GM18519 (cell line): ENCODE results near the gene IL1RN.
"Not testable (repeated sequence)": the region's sequence is repeated elsewhere in the genome, so short reads cannot be mapped to it uniquely, and the experiment has no call there.

Experiments used
- ATAC-seq: cut with Tn5 transposase; IDR thresholded peaks from one replicate; pipeline ENCODE4 v1.9.1; 2021; ENCODE audit warnings: mild to moderate bottlenecking, moderate library complexity; ENCODE audit not compliant: unreplicated experiment, low FRiP score

IL1RN gene

DNA sequence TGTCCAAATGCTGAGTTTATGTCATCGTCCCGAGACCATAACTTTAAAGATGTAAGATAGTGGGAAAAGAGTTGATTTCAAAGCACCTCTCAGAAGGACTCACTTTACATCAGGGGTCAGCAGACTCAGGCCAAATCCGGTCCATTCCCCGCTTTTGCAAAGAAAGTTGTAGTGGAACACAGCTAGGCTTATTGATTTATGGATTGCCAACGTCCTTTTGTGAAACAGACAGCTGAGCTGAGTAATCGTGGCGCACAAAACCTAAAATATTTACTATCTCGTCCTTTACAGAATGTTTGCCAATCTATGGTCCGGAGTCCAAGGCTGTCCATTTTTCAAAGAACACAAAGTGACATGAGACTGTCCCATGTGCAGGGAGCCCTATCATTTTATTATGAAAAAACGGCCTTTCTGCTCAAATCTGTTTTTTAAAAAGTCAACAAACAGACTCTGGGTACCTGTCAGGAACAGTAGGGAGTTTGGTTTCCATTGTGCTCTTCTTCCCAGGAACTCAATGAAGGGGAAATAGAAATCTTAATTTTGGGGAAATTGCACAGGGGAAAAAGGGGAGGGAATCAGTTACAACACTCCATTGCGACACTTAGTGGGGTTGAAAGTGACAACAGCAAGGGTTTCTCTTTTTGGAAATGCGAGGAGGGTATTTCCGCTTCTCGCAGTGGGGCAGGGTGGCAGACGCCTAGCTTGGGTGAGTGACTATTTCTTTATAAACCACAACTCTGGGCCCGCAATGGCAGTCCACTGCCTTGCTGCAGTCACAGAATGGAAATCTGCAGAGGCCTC lies at the start of gene IL1RN:
IL1RN (plus strand) TSS at position 754 of the 801 bp plus-strand sequence; CDS start at position 781, 27 bp downstream.
- no peak for ATAC-seq

GRCh38 chr2:113077921-113078320 lies 49.5 kb upstream of the IL1RN start:
- ATAC-seq, result no peak

DNA sequence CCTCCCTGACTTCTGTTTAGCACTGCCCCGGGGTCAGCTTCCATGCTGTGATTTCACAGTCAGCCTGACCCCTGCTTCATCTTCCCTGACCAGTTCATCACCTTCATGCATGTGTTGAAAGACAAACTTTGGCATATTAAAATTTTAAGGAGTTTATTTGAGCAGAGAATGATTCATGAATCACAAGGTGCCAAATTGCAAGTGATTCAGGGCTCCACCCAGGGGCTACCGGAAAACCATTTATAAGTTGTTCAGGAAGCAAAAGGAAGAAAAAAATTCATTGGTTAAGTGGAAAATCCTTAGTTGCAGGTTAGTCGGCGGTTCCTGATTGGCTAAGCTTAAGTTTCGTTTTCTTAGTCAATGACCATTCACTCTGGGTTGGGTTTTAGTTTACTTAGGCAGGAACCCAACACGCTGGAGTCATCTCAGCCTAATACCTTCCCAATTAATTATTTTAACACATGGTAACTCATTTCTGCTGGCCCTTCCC lies 49.0 kb upstream of the IL1RN start:
- no peak for ATAC-seq

DNA sequence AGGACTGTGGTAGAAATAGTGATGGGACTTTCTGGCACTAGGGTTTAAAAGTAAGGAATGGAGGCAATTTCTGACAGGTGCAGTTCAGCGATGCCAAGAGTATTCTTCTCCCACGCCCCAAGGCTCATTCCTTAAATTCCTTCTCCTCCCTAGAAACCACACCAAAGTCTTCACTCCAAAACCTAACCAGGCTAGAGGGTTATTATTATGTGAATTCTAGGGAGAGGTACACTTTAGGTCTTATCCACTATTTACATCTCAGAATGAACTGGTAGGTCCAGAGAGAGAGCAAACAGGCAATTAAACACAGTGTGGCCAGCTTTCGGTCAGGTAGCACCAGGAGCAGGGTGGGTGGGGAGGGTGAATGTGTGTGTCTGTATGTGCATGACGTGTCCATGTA lies 48.3 kb upstream of the IL1RN start:
- ATAC-seq, result no peak

- ATAC-seq, result no peak
Observed at GRCh38 chr2:113080134-113080533, 47.3 kb upstream of the IL1RN start.

DNA sequence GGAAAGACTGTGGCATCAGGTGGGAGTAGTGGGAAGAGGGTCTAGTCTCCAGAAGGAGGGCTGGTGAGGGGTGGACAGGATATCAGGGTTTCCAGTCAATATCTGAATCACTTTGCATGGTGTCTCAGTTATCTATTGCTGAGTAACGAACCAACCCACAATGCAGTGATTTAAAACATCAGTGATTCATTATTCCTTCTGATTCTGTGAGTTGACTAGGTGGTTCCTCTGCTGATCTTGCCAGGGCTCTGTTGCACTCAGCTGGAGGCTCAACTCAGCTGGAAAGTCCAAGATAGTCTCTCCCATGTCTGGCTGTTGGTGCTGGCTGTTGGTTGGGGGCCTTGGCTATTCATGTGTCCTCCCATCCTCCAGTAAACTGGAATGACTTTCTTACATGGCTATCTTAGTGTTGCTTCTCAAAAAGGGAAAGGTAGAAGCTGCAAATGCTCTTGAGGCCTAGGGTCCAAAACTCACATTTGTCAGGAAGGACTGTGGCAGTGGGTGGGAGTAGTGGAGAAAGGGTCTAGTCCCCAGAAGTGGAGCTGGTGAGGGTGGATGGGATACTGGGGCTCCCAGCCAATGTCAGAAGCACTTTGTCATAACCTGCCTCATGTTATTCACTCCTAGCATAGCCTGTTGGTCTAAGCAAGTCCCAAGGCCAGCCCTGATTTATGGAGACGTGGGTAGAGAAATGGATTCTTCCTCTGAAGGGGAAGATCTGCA lies 45.7 kb upstream of the IL1RN start:
- no peak for ATAC-seq

GRCh38 chr2:113083296-113083695 lies 44.1 kb upstream of the IL1RN start:
- ATAC-seq, result no peak

GRCh38 chr2:113084249-113085000 lies 43.0 kb upstream of the IL1RN start:
- no peak for ATAC-seq

DNA sequence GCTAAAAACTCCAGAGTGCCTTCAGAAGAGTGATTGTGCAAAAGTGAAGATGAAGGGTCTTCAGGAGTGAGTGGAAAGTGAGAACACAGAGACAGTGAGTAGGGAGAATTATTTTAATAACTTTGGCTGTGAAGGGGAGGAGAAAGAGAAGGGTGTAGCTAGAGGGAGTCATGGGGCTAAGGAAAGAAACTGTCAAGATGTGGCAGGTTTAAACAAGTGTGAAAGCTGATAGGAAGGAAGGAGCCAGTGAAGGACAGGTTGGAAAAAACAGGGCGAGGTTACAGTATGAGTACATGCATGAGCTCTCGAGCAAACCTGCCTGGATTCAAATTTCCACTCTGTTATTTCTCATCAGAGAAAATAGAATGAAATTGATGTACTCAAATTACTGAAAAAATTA lies 41.9 kb upstream of the IL1RN start:
- ATAC-seq, result no peak

DNA sequence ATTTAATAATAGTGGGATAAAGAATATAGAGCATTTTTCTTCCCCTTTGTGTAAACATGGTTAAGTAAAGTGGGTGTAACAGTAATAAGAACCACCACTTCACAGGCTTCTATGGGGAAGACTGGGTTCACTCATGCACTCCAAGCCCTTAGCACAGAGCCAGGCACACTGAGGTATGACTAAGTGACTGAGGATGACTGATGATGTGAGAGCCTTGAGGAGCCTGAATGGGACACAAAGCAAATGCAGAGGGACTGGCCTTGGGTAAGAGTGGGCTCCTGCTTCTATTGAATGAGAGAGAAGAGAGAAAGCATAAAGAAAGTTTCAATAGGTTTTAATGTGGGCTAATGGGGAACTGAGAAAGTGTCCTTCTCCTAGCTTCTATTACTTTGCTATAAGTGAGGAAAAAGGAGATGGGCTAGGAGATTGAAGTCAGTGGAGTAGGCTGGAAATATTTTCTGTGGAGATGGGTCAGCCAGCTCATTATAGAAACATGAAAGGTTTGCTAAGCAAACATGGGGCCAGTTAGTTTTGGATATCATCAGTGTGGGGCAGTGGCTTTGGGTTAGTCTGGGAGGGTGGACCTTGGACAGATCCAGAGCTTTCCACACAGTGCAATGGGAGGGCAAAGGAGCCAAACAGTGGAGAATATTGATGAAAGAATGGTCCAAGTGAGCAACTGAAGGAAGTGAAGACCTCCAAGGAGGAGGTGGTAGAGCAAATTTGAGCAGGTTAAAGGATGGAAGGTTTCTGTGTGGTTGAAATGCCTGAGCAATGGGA lies 39.0 kb upstream of the IL1RN start:
- ATAC-seq, result no peak

- no peak for ATAC-seq
Observed at GRCh38 chr2:113089916-113090315, 37.5 kb upstream of the IL1RN start.

DNA sequence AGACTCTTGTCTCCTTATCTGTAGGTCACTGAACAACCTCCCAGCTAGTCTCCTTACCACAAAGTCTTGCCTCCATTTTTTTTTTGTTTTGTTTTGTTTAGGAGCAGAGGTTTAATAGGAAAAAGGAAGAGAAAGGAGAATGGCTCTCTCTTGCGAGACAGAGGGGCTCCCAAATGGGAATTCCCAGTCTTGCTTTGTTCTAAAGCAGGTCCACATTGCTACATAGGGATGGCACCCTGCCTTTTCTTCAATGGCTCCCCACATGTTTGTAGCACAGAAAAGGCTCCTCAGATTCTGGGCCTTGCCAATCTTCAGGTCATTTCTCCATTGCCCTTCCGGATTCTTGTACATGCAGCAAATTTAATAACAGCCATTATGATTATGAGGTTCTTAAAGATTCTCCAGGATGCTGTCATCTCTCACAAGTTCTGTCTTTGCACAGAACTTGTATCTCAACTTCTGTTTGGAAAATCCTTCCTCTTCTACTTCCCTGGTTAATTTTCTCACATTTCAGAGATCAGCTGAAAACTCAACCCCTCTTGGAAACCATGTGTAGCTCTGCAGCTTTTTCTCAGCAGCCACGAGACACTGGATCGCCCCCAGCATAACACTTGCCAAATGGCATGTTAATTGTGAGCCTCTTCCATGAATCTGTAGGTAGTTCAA lies 36.0 kb upstream of the IL1RN start:
- no peak for ATAC-seq

GRCh38 chr2:113092864-113093612 lies 34.4 kb upstream of the IL1RN start:
- no peak for ATAC-seq

DNA sequence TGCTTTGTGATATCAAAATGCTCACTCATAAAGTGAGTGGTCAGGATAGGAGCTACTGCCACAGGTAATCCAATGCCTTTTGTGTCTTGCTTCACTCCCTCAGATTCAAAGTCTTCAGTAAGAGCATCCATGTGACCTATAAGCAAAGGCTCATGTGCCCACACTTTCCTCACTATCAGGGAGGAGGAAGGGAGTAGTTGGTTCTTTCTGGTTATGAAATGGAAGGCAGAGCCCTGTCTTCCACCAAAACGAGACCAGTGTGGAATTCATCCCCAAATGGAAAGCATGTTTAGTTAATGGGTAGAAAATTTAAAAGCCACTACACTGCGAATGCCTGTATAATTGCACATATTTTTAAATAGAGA lies 33.8 kb upstream of the IL1RN start:
- ATAC-seq, result no peak

DNA sequence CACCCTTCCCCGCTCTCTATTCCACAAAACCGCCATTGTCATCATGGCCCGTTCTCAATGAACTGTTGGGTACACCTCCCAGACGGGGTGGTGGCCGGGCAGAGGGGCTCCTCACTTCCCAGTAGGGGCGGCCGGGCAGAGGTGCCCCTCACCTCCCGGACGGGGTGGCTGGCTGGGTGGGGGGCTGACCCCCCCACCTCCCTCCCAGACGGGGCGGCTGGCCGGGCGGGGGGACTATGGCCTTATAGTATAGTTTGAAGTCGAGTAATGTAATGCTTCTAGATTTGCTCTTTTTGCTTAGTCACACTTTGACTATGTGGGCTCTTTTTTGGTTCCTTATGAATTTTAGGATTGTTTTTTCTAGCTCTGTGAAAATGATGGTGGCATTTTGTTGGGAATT lies 31.1 kb upstream of the IL1RN start:
- ATAC-seq, result not testable (repeated sequence)

DNA sequence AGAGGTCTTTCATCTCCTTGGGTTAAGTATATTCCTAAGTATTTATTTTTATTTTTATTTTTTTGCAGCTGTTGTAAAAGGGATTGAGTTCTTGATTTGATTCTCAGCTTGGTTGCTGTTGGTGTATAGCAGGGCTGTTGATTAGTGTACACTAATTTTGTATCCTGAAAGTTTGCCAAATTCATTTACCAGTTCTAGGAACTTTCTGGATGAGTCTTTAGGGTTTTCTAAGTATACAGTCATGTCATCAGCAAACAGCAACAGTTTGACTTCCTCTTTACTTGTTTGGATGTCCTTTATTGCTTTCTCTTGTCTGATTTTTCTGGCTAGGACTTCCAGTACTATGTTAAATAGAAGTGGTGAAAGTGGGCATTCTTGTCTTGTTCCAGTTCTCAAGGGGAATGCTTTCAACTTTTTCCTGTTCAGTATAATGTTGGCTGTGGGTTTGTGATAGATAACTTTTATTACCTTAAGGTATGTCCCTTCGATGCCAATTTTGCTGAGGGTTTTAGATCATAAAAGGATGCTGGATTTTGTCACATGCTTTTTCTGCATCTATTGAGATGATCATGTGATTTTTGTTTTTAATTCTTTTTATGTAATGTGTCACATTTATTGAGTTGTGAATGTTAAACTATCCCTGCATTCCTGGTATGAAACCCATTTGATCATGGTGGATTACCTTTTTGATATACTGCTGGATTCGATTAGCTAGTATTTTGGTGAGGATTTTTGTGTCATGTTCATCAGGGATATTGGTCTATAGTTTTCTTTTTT lies 30.4 kb upstream of the IL1RN start:
- not testable (repeated sequence) for ATAC-seq

- no peak for ATAC-seq
Observed at GRCh38 chr2:113098041-113098440, 29.4 kb upstream of the IL1RN start.

DNA sequence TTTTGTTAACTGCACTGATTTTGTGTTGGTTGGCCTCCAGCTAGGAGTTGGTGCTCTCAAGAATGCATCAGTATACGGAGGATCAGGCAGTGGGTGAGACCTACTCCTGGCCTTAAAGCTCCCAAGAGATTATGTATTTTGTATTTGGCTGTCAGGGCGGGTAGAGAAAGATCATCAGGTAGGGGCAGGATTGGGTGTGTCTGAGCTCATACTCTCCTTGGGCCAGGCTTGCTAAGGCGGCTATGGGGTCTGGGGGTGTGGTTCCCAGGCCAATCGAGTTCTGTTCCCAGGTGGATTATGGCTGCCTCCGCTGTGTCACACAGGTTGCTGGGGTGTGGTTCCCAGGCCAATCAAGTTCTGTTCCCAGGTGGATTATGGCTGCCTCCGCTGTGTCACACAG lies 28.9 kb upstream of the IL1RN start:
- no peak for ATAC-seq
